B cell (primary cell): ENCODE data around the gene RAD51. TPM values are rescaled to one million over a fixed set of nuclear protein-coding genes. Genes with fewer than 3 reads are reported as not detected.

Source experiments
- ATAC-seq: fragments of 200-7000 bp; cut with Tn5 transposase; one replicate; pipeline ENCODE4 v1.10.0; 2021; ENCODE audit warnings: low read depth, mild to moderate bottlenecking, moderate number of reproducible peaks, moderate library complexity
- CTCF ChIA-PET: fragments of 350-600 bp; sonication (Branson Sonifier 250); formaldehyde crosslinking; loops from one replicate; lab custom pipeline; 2021; ENCODE audit warnings: antibody characterized with exemption, inconsistent platforms; lab: Charles Lee
- POLR2A ChIA-PET: fragments of 350-600 bp; sonication (Branson Sonifier 250); formaldehyde crosslinking; loops from one replicate; lab custom pipeline; 2021; ENCODE audit warnings: antibody characterized with exemption; lab: Charles Lee
- DNase-seq: peaks from one replicate; pipeline ENCODE4 v3.0.0; 2013
- H2AFZ ChIP-seq: 2 replicates; pipeline ENCODE4 v1.6.1; 2012; ENCODE audit warnings: mild to moderate bottlenecking, low read depth, low read length; ENCODE audit not compliant: insufficient read depth, poor library complexity, severe bottlenecking
- H3K27ac ChIP-seq, 2 donors: 1 replicate in 1 of 2; 2 replicates in 1 of 2; pipeline ENCODE4 v1.5.1; 2012 to 2013; ENCODE audit warnings: low read length in 2 of 2, mild to moderate bottlenecking in 2 of 2, moderate library complexity in 1 of 2
- H3K27me3 ChIP-seq, 4 experiments: fragments of 200-600 bp in 1 of 4; sonication (generic) in 1 of 4; replicated peaks in 1 of 4; 1 replicate in 2 of 4; 2 replicates in 2 of 4; pipeline versions ENCODE4 v1.6.1 to v1.7.0; 2013 to 2016; ENCODE audit warnings: low read length in 3 of 4, mild to moderate bottlenecking in 2 of 4, mixed read lengths in 1 of 4, moderate library complexity in 1 of 4; ENCODE audit not compliant: insufficient read depth in 4 of 4, control insufficient read depth in 3 of 4; ENCODE audit errors: control extremely low read depth in 1 of 4
- H3K36me3 ChIP-seq, 2 experiments: replicated peaks in 1 of 2; 1 replicate in 1 of 2; 2 replicates in 1 of 2; pipeline versions ENCODE4 v1.6.1 to v1.7.1; 2013; ENCODE audit warnings: low read length in 1 of 2; ENCODE audit not compliant: insufficient read depth in 2 of 2, control insufficient read depth in 1 of 2; ENCODE audit errors: control extremely low read depth in 1 of 2, extremely low read depth in 1 of 2
- H3K4me1 ChIP-seq, 2 donors: fragments of 200-600 bp in 1 of 2; sonication (generic) in 1 of 2; 1 replicate in 1 of 2; 2 replicates in 1 of 2; pipeline versions ENCODE4 v1.5.1 to v1.6.1; 2013 to 2017; ENCODE audit warnings: low read length in 2 of 2; ENCODE audit not compliant: control insufficient read depth in 2 of 2, insufficient read depth in 2 of 2
- H3K4me2 ChIP-seq: replicated peaks from 2 replicates; pipeline ENCODE3; 2012; ENCODE audit warnings: mild to moderate bottlenecking, low read depth, low read length; ENCODE audit not compliant: poor library complexity, severe bottlenecking
- H3K4me3 ChIP-seq, 5 experiments: fragments of 200-600 bp in 1 of 5; sonication (generic) in 1 of 5; 1 replicate in 3 of 5; 2 replicates in 2 of 5; pipeline versions ENCODE4 v1.5.1 to v1.7.0; 2011 to 2016; ENCODE audit warnings: low read length in 4 of 5, mild to moderate bottlenecking in 4 of 5, low read depth in 2 of 5, control low read depth in 1 of 5, moderate library complexity in 1 of 5; ENCODE audit not compliant: insufficient read depth in 1 of 5; ENCODE audit errors: control extremely low read depth in 1 of 5, extremely low read depth in 1 of 5
- H3K79me2 ChIP-seq: fragments of 200-600 bp; sonication (generic); one replicate; pipeline ENCODE4 v1.6.0; 2016; ENCODE audit warnings: low read length; ENCODE audit not compliant: control insufficient read depth, insufficient read depth
- H3K9ac ChIP-seq: fragments of 200-600 bp; sonication (generic); 2 replicates; pipeline ENCODE4 v1.6.1; 2017; ENCODE audit warnings: mild to moderate bottlenecking, low read length, moderate library complexity
- H3K9me3 ChIP-seq, 3 donors: one replicate each; pipeline versions ENCODE4 v1.6.1 to v1.7.1; 2013; ENCODE audit warnings: low read length in 2 of 3; ENCODE audit not compliant: control insufficient read depth in 2 of 3, insufficient read depth in 1 of 3; ENCODE audit errors: control extremely low read depth in 1 of 3
- H4K20me1 ChIP-seq: 2 replicates; pipeline ENCODE4 v1.6.0; 2012; ENCODE audit warnings: mild to moderate bottlenecking, low read length; ENCODE audit not compliant: insufficient read depth, control insufficient read depth, poor library complexity, severe bottlenecking
- H3K27ac Mint-ChIP-seq: one replicate; pipeline ENCODE4 v1.8.0; 2021; ENCODE audit warnings: mixed read lengths
- H3K27me3 Mint-ChIP-seq: one replicate; pipeline ENCODE4 v1.8.0; 2021; ENCODE audit warnings: mixed read lengths
- H3K4me1 Mint-ChIP-seq: one replicate; pipeline ENCODE4 v1.8.0; 2021; ENCODE audit warnings: mixed read lengths
- H3K4me3 Mint-ChIP-seq: one replicate; pipeline ENCODE4 v1.8.0; 2021; ENCODE audit warnings: mixed read lengths
- H3K9me3 Mint-ChIP-seq: one replicate; pipeline ENCODE4 v1.8.0; 2022; ENCODE audit warnings: mixed read lengths; ENCODE audit not compliant: insufficient read depth
- EZH2 ChIP-seq: IDR thresholded peaks from 2 replicates; pipeline ENCODE4 v1.6.1; 2012; ENCODE audit warnings: borderline replicate concordance, low read depth, mild to moderate bottlenecking, moderate library complexity, low read length; ENCODE audit not compliant: insufficient read depth, poor library complexity, severe bottlenecking
- WGBS: methylation state at CpG from one replicate; pipeline ENCODE4 v1.1.5; 2013; ENCODE audit warnings: missing lambda C conversion rate; ENCODE audit not compliant: insufficient coverage; 5-methylcytosine and 5-hydroxymethylcytosine counted together
- intact Hi-C: fragments of 100-400 bp; cut with micrococcal nuclease; formaldehyde crosslinking; loops from one replicate; pipeline ENCODE4 v1.10.0; 2022
- polyA plus RNA-seq: library from polyadenylated mRNA; depleted of rRNA; stranded (reverse); fragments of >200 nt; gene quantifications from 2 replicates; pipeline ENCODE4 v1.2.3, GENCODE V29; 2012
- total RNA-seq, 2 donors: library from RNA; stranded (reverse); fragments of 120-200 nt in 1 of 2; gene quantifications; 1 replicate in 1 of 2; 2 replicates in 1 of 2; pipeline versions ENCODE4 v1.2.3 to v1.2.4, GENCODE V29; 2013 to 2022
- TF ChIP-seq, protein P1 (sequence below): fragments of 200-600 bp; IDR thresholded peaks from one replicate; pipeline ENCODE4 v1.8.0; 2022; ENCODE audit warnings: antibody characterized with exemption, mild to moderate bottlenecking

Gene RAD51
- total and polyA plus RNA-seq, 2 donors (not counting 1 experiment from before 2014, with no cell fraction given) = 0.67 to 1.9 TPM

DNA sequence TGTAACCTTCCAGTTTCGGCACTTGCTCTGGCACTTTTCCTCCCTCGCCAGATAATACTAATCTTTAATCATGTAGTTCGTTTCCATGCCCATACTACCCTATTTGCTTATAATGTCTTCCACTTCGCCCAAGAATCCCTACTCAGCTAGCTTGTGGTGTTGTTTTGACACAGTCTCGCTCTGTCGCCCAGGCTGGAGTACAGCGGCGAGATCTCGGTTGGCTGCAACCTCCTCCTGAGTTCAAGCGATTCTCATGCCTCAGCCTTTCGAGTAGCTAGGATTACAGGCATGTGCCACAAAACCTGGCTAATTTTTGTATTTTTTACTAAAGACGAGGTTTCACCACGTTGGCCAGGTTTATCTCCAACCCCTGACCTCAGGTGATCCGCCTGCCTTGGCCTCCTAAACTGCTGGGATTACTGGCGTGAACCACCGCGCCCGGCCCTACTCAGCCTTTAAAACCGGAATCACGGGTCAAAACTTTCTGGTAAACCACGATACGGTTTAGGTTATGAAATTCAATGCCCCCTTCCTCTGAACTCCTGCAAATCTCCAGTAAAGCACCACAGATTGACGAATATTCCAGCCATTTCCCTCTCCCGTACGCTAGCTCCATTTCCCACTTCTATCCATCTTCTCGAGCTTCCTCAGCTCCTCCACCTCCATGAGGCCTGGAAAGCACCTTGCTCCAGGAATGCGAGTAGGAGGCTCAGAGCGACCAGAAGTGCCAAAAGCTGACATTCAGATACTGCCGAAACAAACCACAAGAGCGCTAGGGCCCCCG is 878 bp upstream of the RAD51 start:
- Mint-ChIP-seq H3K27ac (peak overlapping the region; percentile 99), H3K4me1 (peaks cover 25% of the 10 kb centered on the region), H3K9me3 (no peaks in the 10 kb centered on the region), H3K27me3 (no peaks in the 10 kb centered on the region), H3K4me3 (peak overlapping the region; percentile 100)
- peaks cover 0 to 4% of the 10 kb centered on the region in 2 experiments for H3K36me3 ChIP-seq
- peak overlapping the region; percentile 88 for H3K4me2 ChIP-seq
- peaks cover 3% of the 10 kb centered on the region for H3K79me2 ChIP-seq
- peak overlapping the region; percentile 85 for H2AFZ ChIP-seq
- 11% methylated on average over 31 of the region's 31 CpGs for WGBS
- POLR2A ChIA-PET = interaction anchor here (0.6 to 2.4 kb wide), 12 partner anchors 14 to 201 kb away, joined by 3 to 14 read pairs (median 4); partner anchors contain the start of genes C15orf62, CCDC32, DNAJC17 and GCHFR
- no peaks in the 10 kb centered on the region for H3K27me3 ChIP-seq
- intact Hi-C loops = loop anchor here (1.0 to 10.0 kb wide), 8 partner anchors 15 to 1281 kb away; partner anchors contain the start of genes C15orf62, DNAJC17, EHD4 and RMDN3
- no peaks in the 10 kb centered on the region for H4K20me1 ChIP-seq
- peak; percentile 43 for DNase-seq
- no peak for ATAC-seq
- peak overlapping the region; percentile 88 for H3K9ac ChIP-seq
- no peak for TF ChIP-seq EZH2
- TF ChIP-seq, protein P1, sequence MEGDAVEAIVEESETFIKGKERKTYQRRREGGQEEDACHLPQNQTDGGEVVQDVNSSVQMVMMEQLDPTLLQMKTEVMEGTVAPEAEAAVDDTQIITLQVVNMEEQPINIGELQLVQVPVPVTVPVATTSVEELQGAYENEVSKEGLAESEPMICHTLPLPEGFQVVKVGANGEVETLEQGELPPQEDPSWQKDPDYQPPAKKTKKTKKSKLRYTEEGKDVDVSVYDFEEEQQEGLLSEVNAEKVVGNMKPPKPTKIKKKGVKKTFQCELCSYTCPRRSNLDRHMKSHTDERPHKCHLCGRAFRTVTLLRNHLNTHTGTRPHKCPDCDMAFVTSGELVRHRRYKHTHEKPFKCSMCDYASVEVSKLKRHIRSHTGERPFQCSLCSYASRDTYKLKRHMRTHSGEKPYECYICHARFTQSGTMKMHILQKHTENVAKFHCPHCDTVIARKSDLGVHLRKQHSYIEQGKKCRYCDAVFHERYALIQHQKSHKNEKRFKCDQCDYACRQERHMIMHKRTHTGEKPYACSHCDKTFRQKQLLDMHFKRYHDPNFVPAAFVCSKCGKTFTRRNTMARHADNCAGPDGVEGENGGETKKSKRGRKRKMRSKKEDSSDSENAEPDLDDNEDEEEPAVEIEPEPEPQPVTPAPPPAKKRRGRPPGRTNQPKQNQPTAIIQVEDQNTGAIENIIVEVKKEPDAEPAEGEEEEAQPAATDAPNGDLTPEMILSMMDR = no peak
- H3K4me3 ChIP-seq = peak overlapping the region; percentile 84 to 100 (median 87)
- peaks cover 7 to 18% of the 10 kb centered on the region in 2 donors for H3K4me1 ChIP-seq
- peak overlapping the region; percentile 93 to 94 for H3K27ac ChIP-seq
- CTCF ChIA-PET = interaction anchor here (0.6 to 4.6 kb wide), 20 partner anchors 15 to 490 kb away, joined by 3 to 29 read pairs (median 4); partner anchors contain the start of genes C15orf62, DNAJC17, GCHFR and VPS18
- H3K9me3 ChIP-seq = no peaks in the 10 kb centered on the region
